ENCODE results near the gene KIF24. TPM values are rescaled to one million over a fixed set of nuclear protein-coding genes. Genes with fewer than 3 reads are reported as not detected.
A peak's percentile ranks its signal among the peaks of the same experiment; 100 is the strongest.

Gene KIF24
- total RNA-seq, 4 donors from 2014 or later = 1.5 to 2.9 (median 1.6) TPM

- Histone ChIP-seq H3K27me3 (no peaks in the 10 kb centered on the region), H3K9me3 (no peaks in the 10 kb centered on the region), H3K4me3 (no peak overlapping the region), H3K27ac (no peak overlapping the region), H3K36me3 (peaks cover 5 to 31% (median 9%) of the 10 kb centered on the region in 3 donors), H3K4me1 (peaks cover 6 to 27% (median 10%) of the 10 kb centered on the region in 3 donors)
- WGBS, 2 donors = 42 to 67% methylated on average over 1 of the region's 1 CpG
- no peak for DNase-seq
- intact Hi-C loops (cut with DNase I) = loop anchor here (5.0 kb wide), 1 partner anchor 43 kb away; the partner anchor contains the start of gene MYORG
- TF ChIP-seq, protein P1, sequence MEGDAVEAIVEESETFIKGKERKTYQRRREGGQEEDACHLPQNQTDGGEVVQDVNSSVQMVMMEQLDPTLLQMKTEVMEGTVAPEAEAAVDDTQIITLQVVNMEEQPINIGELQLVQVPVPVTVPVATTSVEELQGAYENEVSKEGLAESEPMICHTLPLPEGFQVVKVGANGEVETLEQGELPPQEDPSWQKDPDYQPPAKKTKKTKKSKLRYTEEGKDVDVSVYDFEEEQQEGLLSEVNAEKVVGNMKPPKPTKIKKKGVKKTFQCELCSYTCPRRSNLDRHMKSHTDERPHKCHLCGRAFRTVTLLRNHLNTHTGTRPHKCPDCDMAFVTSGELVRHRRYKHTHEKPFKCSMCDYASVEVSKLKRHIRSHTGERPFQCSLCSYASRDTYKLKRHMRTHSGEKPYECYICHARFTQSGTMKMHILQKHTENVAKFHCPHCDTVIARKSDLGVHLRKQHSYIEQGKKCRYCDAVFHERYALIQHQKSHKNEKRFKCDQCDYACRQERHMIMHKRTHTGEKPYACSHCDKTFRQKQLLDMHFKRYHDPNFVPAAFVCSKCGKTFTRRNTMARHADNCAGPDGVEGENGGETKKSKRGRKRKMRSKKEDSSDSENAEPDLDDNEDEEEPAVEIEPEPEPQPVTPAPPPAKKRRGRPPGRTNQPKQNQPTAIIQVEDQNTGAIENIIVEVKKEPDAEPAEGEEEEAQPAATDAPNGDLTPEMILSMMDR (IDR thresholded peaks at IDR 0.05) = no peak
- no peak for TF ChIP-seq POLR2A (IDR thresholded peaks at IDR 0.05)
These were observed 5.3 kb upstream of the KIF24 start for GRCh38 chr9:34334337-34334824.

DNA sequence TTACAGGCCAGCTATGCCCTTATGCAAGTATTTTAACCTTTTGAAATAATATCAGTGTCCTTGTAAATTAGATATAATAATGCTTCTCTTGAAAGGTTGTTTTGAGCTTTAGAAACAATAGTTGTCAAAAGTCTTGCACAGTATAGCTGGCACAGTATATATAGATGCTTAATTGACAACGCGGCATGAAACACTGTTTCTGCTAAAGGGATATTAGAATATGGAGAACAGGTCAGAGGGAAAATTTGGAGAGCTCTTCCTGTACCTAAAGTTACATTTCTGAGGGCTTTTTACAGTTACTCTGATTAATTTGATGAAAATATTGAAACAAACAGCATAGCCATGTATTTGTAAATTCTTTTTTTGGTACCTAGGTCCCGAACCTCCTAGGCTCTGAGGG lies 4.8 kb upstream of the KIF24 start:
- intact Hi-C loops (cut with DNase I) = loop anchor here (5.0 kb wide), 1 partner anchor 43 kb away; the partner anchor contains the start of gene MYORG
- WGBS, 2 donors = 50 to 63% methylated on average over 3 of the region's 3 CpGs
- Histone ChIP-seq H3K9me3 (no peaks in the 10 kb centered on the region), H3K27me3 (no peaks in the 10 kb centered on the region), H3K27ac (no peak overlapping the region), H3K36me3 (peaks cover 3 to 26% (median 4%) of the 10 kb centered on the region in 3 donors), H3K4me3 (no peak overlapping the region), H3K4me1 (peaks cover 6 to 28% (median 10%) of the 10 kb centered on the region in 3 donors)
- no peak for TF ChIP-seq POLR2A (IDR thresholded peaks at IDR 0.05)
- TF ChIP-seq, protein P1 (IDR thresholded peaks at IDR 0.05) = no peak
- no peak for DNase-seq

DNA sequence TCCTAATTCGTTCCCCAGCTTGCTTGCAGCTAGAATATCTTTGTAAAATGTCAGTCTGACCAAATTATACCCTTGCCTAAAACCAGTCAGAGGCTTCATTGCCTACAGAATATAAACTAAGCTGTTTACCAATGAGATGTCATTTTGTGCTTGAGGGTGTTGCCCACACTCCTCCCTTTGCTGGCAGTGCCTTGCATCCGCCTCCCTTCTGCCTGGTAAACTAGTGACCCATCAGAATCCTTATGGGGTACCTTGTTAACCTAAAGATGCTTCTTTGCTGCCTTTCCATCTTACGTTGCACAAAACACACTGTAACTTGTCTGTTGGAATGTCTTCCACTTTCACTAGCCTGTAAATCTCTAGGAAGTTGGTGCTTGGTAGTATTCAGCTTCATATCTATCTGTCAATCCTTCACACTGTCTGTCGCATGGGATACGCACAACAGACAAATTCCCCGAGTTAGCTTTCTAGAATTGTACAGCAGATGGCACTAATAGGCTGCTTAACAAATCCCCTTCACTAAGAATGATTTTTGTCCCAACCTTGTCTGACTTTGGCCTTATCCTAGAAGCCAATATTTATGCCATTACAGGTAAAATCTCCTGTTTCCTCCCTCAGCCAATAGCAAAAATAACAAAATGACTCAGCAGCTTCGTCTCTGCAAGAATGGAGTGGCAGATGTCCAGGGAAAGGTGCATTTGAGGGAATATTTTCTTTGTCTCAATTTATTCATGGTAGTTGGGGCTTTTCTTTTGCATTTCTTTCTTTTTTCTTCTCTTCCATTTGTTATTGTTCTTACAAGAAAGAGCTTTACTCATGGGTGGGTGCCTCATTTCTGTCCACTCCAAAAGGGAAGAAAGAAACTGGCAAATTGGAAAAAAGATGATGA lies 3.3 kb upstream of the KIF24 start:
- no peak for DNase-seq
- peaks cover 12 to 41% (median 17%) of the 10 kb centered on the region in 3 donors for H3K4me1 ChIP-seq
- intact Hi-C loops (cut with DNase I) = loop anchor here (5.0 kb wide), 1 partner anchor 45 kb away; the partner anchor contains the start of gene MYORG
- H3K27me3 ChIP-seq = no peaks in the 10 kb centered on the region
- no peak overlapping the region for H3K4me3 ChIP-seq
- WGBS, 2 donors = 28 to 29% methylated on average over 7 of the region's 7 CpGs
- H3K27ac ChIP-seq = peak overlapping the region in 1 of 4 donors; percentile 24
- peaks cover 0 to 15% (median 0%) of the 10 kb centered on the region in 3 donors for H3K36me3 ChIP-seq
- no peaks in the 10 kb centered on the region for H3K9me3 ChIP-seq
- TF ChIP-seq POLR2A (IDR thresholded peaks at IDR 0.05) = no peak
- TF ChIP-seq, protein P1 (IDR thresholded peaks at IDR 0.05) = peak in 4 of 6 experiments; percentile 31 to 54 (median 43)

GRCh38 chr9:34331196-34331595 lies 2.1 kb upstream of the KIF24 start:
- intact Hi-C loops (cut with DNase I) = loop anchor here (5.0 kb wide), 1 partner anchor 46 kb away; the partner anchor contains the start of gene MYORG
- Histone ChIP-seq H3K4me1 (peaks cover 12 to 41% (median 17%) of the 10 kb centered on the region in 3 donors), H3K27ac (no peak overlapping the region), H3K4me3 (no peak overlapping the region), H3K27me3 (no peaks in the 10 kb centered on the region), H3K36me3 (peaks cover 0 to 7% (median 0%) of the 10 kb centered on the region in 3 donors), H3K9me3 (no peaks in the 10 kb centered on the region)
- WGBS, 2 donors = 77 to 84% methylated on average over 1 of the region's 1 CpG
- TF ChIP-seq, protein P1 (IDR thresholded peaks at IDR 0.05) = no peak
- no peak for TF ChIP-seq POLR2A (IDR thresholded peaks at IDR 0.05)
- no peak for DNase-seq
